Midbrain (tissue), 1 donor: ENCODE results near the gene SFTPD.
"Not testable (repeated sequence)": the region's sequence is repeated elsewhere in the genome, so short reads cannot be mapped to it uniquely, and the experiment has no call there.

Experiments used
- DNase-seq: peaks from one replicate; lab custom pipeline; 2025; lab: John Stamatoyannopoulos, UW

The SFTPD gene

GRCh38 chr10:79925614-79926013, 23.3 kb downstream of the SFTPD start:
- no peak for DNase-seq

- no peak for DNase-seq
These were observed 25.2 kb downstream of the SFTPD start for GRCh38 chr10:79923669-79924068.

- no peak for DNase-seq
These were observed 25.8 kb downstream of the SFTPD start for GRCh38 chr10:79923145-79923544.

- DNase-seq: not testable (repeated sequence)
These were observed 26.9 kb downstream of the SFTPD start for GRCh38 chr10:79922011-79922412.

GRCh38 chr10:79915838-79916237, 33.1 kb downstream of the SFTPD start:
- not testable (repeated sequence) for DNase-seq

- not testable (repeated sequence) for DNase-seq
These were observed 34.4 kb downstream of the SFTPD start for GRCh38 chr10:79914512-79914911.

GRCh38 chr10:79910836-79911235, 38.1 kb downstream of the SFTPD start:
- DNase-seq: no peak

- no peak for DNase-seq
These were observed 38.6 kb downstream of the SFTPD start for GRCh38 chr10:79910344-79910743.

- DNase-seq: no peak
These were observed 43.3 kb downstream of the SFTPD start for GRCh38 chr10:79905322-79906314.

GRCh38 chr10:79904671-79905321, 44.1 kb downstream of the SFTPD start:
- peak; percentile 24 for DNase-seq

GRCh38 chr10:79901571-79901970, 47.3 kb downstream of the SFTPD start:
- DNase-seq: not testable (repeated sequence)

- DNase-seq: no peak
These were observed 50.1 kb downstream of the SFTPD start for GRCh38 chr10:79898597-79899325.

- DNase-seq: not testable (repeated sequence)
These were observed 56.0 kb downstream of the SFTPD start for GRCh38 chr10:79892896-79893295.

- DNase-seq: no peak
These were observed 58.4 kb downstream of the SFTPD start for GRCh38 chr10:79890469-79890868.

- not testable (repeated sequence) for DNase-seq
These were observed 59.9 kb downstream of the SFTPD start for GRCh38 chr10:79888984-79889383.
